HUDEP-2 (cell line): ENCODE measurements around the gene SMOC1.
"Not testable (repeated sequence)": the region's sequence is repeated elsewhere in the genome, so short reads cannot be mapped to it uniquely, and the experiment has no call there.

Source experiments
- DNase-seq, 76 experiments: peaks; one replicate each; lab custom pipeline; 2025; ENCODE audit not compliant: unreplicated experiment in 76 of 76; lab: John Stamatoyannopoulos, UW

SMOC1 gene

GRCh38 chr14:69896080-69896479 is 16.9 kb downstream of the SMOC1 start:
- no peak for DNase-seq

GRCh38 chr14:69896972-69897371 is 17.8 kb downstream of the SMOC1 start:
- DNase-seq, result no peak

GRCh38 chr14:69900603-69901002 is 21.4 kb downstream of the SMOC1 start:
- DNase-seq, result no peak

- DNase-seq, result no peak
Measured at GRCh38 chr14:69901113-69901951, 22.1 kb downstream of the SMOC1 start.

GRCh38 chr14:69903046-69903445 is 23.8 kb downstream of the SMOC1 start:
- not testable (repeated sequence) for DNase-seq

GRCh38 chr14:69904246-69904645 is 25.0 kb downstream of the SMOC1 start:
- DNase-seq, result no peak

GRCh38 chr14:69906201-69906600 is 27.0 kb downstream of the SMOC1 start:
- DNase-seq, result no peak

GRCh38 chr14:69909826-69910550 is 30.8 kb downstream of the SMOC1 start:
- DNase-seq, result no peak

- DNase-seq, result no peak
Measured at GRCh38 chr14:69910871-69911270, 31.7 kb downstream of the SMOC1 start.

- DNase-seq, result no peak
Measured at GRCh38 chr14:69913686-69914085, 34.5 kb downstream of the SMOC1 start.

GRCh38 chr14:69916396-69916795 is 37.2 kb downstream of the SMOC1 start:
- DNase-seq, result no peak

- DNase-seq, result no peak
Measured at GRCh38 chr14:69917287-69917686, 38.1 kb downstream of the SMOC1 start.

GRCh38 chr14:69919815-69920214 is 40.6 kb downstream of the SMOC1 start:
- DNase-seq, result no peak

- DNase-seq, result no peak
Measured at GRCh38 chr14:69921052-69921451, 41.8 kb downstream of the SMOC1 start.

- no peak for DNase-seq
Measured at GRCh38 chr14:69922198-69922597, 43.0 kb downstream of the SMOC1 start.

- no peak for DNase-seq
Measured at GRCh38 chr14:69924201-69924600, 45.0 kb downstream of the SMOC1 start.

GRCh38 chr14:69928111-69928523 is 48.9 kb downstream of the SMOC1 start:
- DNase-seq, result no peak

GRCh38 chr14:69930780-69931379 is 51.7 kb downstream of the SMOC1 start:
- DNase-seq, result no peak

GRCh38 chr14:69931960-69932359 is 52.7 kb downstream of the SMOC1 start:
- no peak for DNase-seq

GRCh38 chr14:69932391-69932790 is 53.2 kb downstream of the SMOC1 start:
- DNase-seq, result no peak

GRCh38 chr14:69933623-69934275 is 54.5 kb downstream of the SMOC1 start:
- no peak for DNase-seq
